K562 (cell line): ENCODE data around the gene PGAP2. TPM values are rescaled to one million over a fixed set of nuclear protein-coding genes. Genes with fewer than 3 reads are reported as not detected.
"Not testable (repeated sequence)": the region's sequence is repeated elsewhere in the genome, so short reads cannot be mapped to it uniquely, and the experiment has no call there.

Source experiments
- ATAC-seq: fragments of 200-7000 bp; cut with Tn5 transposase; 3 replicates; pipeline ENCODE4 v1.9.1; 2020; ENCODE audit warnings: moderate library complexity
- BruUV-seq: library from RNA; stranded (reverse); fragments of 400-500 nt; replicated peaks from 2 replicates; lab custom pipeline; 2021; lab: Mats Ljungman, UMichigan
- CTCF ChIA-PET: fragments of 300-600 bp; formaldehyde crosslinking; extraction: SDS; loops from one replicate; lab custom pipeline; 2021; ENCODE audit warnings: low intra/inter-chr PET ratio; lab: Yijun Ruan, JAX
- POLR2A ChIA-PET: fragments of 300-600, 350-650 bp; sonication (Branson Sonifier 250); formaldehyde crosslinking; extraction: SDS; loops from one replicate; lab custom pipeline; 2021; ENCODE audit warnings: antibody characterized with exemption, inconsistent platforms; lab: Yijun Ruan, JAX
- DNase-seq, 4 experiments: peaks; one replicate each; pipeline versions ENCODE4 v3.0.0 to v3.0.0-alpha.2; 2011 to 2018; ENCODE audit warnings: low spot score in 3 of 4, mixed read lengths in 3 of 4; ENCODE audit errors: extremely low read depth in 1 of 4
- FAIRE-seq: peaks from 2 replicates; lab custom pipeline; 2011; peaks lifted over from hg19 to GRCh38; lab: Jason Lieb, UNC
- H2AFZ ChIP-seq: 2 replicates; pipeline ENCODE4 v1.6.0; 2011; ENCODE audit warnings: low read depth, low read length, control low read depth, inconsistent platforms
- H3K27ac ChIP-seq: fragments of 200-600 bp; 3 replicates; pipeline ENCODE4 v1.8.0; 2011; ENCODE audit warnings: low read depth, mild to moderate bottlenecking, control low read depth, inconsistent platforms, low read length, moderate library complexity, mixed read lengths; ENCODE audit errors: extremely low read depth
- H3K27me3 ChIP-seq, 2 experiments: fragments of 300-600 bp in 1 of 2; 2 replicates in 1 of 2; 3 replicates in 1 of 2; pipeline versions ENCODE4 v1.6.0 to v1.8.0; 2011; ENCODE audit warnings: inconsistent platforms in 2 of 2, low read length in 2 of 2, mild to moderate bottlenecking in 1 of 2, mixed read lengths in 1 of 2, moderate library complexity in 1 of 2; ENCODE audit not compliant: control insufficient read depth in 2 of 2, insufficient read depth in 2 of 2
- H3K36me3 ChIP-seq: fragments of 300-600 bp; 3 replicates; pipeline ENCODE4 v1.8.0; 2011; ENCODE audit warnings: mild to moderate bottlenecking, low read length, inconsistent platforms; ENCODE audit not compliant: control insufficient read depth, insufficient read depth
- H3K4me1 ChIP-seq, 2 experiments: fragments of 200-600 bp in 1 of 2; replicated peaks in 1 of 2; 2 replicates in 1 of 2; 3 replicates in 1 of 2; pipeline versions ENCODE4 v1.5.1 to v1.8.0; 2011; ENCODE audit warnings: inconsistent platforms in 2 of 2, low read length in 2 of 2, mild to moderate bottlenecking in 1 of 2, mixed read lengths in 1 of 2, moderate library complexity in 1 of 2; ENCODE audit not compliant: control insufficient read depth in 2 of 2, insufficient read depth in 2 of 2
- H3K4me2 ChIP-seq: 2 replicates; pipeline ENCODE4 v1.6.1; 2011; ENCODE audit warnings: low read length, control low read depth, inconsistent platforms, mixed read lengths; ENCODE audit not compliant: insufficient read depth
- H3K4me3 ChIP-seq: fragments of 200-600 bp; sonication (generic), shearing (Covaris generic); 2 replicates; pipeline ENCODE4 v1.5.1; 2016; ENCODE audit warnings: control low read depth, inconsistent platforms
- H3K79me2 ChIP-seq: fragments of 200-600 bp; 3 replicates; pipeline ENCODE4 v1.8.0; 2011; ENCODE audit warnings: low read length, inconsistent platforms; ENCODE audit not compliant: control insufficient read depth, insufficient read depth
- H3K9ac ChIP-seq, 2 experiments: 2 replicates each; pipeline versions ENCODE4 v1.6.0 to v1.6.1; 2011; ENCODE audit warnings: low read depth in 2 of 2, low read length in 2 of 2, control low read depth in 1 of 2, inconsistent platforms in 1 of 2, mild to moderate bottlenecking in 1 of 2, mixed read lengths in 1 of 2; ENCODE audit not compliant: insufficient read depth in 1 of 2
- H3K9me1 ChIP-seq: one replicate; pipeline ENCODE4 v1.6.0; 2011; ENCODE audit warnings: inconsistent platforms, mild to moderate bottlenecking, low read length, moderate library complexity; ENCODE audit not compliant: control insufficient read depth, insufficient read depth
- H3K9me3 ChIP-seq: replicated peaks from 2 replicates; pipeline ENCODE4 v1.5.1; 2011; ENCODE audit warnings: low read depth, low read length, inconsistent platforms; ENCODE audit not compliant: control insufficient read depth, insufficient read depth
- H4K20me1 ChIP-seq: replicated peaks from 2 replicates; pipeline ENCODE4 v1.6.1; 2011; ENCODE audit warnings: low read length, inconsistent platforms, mixed read lengths; ENCODE audit not compliant: control insufficient read depth, insufficient read depth
- BCOR ChIP-seq: fragments of 450-650 bp; IDR thresholded peaks from 2 replicates; pipeline ENCODE4 v1.6.1; 2016
- KDM1A ChIP-seq, 2 experiments: fragments of 450-650 bp; IDR thresholded peaks; 2 replicates each; pipeline ENCODE4 v1.6.1; 2016; ENCODE audit warnings: mild to moderate bottlenecking in 2 of 2
- SMARCA5 ChIP-seq: fragments of 450-650 bp; IDR thresholded peaks from 2 replicates; pipeline ENCODE4 v1.6.1; 2016
- ZNF121 ChIP-seq: sonication (generic); formaldehyde crosslinking; conservative IDR thresholded peaks from 2 replicates; pipeline ENCODE4 v1.8.0; 2022; ENCODE audit warnings: missing genetic modification reagents
- WGBS: fragments of 100-300 bp; shearing (Covaris generic); methylation state at CpG from one replicate; pipeline ENCODE4 v1.1.6; 2016; ENCODE audit warnings: low coverage, mixed read lengths; ENCODE audit not compliant: insufficient coverage; ENCODE audit errors: missing lambda C conversion rate; 5-methylcytosine and 5-hydroxymethylcytosine counted together
- in situ Hi-C: fragments of 300-500 bp; cut with MboI; formaldehyde crosslinking; loops from 4 replicates; pipeline ENCODE4 v1.15.0; 2018; ENCODE audit warnings: inconsistent platforms, mixed read lengths
- intact Hi-C: fragments of 100-400 bp; cut with micrococcal nuclease; formaldehyde crosslinking; loops from 2 replicates; pipeline ENCODE4 v1.14.2; 2022
- polyA plus RNA-seq, 8 experiments: library from polyadenylated mRNA; depleted of rRNA in 4 of 8; stranded (reverse) in 5 of 8; unstranded in 3 of 8; fragments of >200 nt; fragmentation: Nextera tagmentation in 2 of 8; fragmentation: Illumina TruSeq in 1 of 8; extraction: Ambion mirVana in 2 of 8; extraction: Trizol in 1 of 8; gene quantifications; 2 replicates each; pipeline versions ENCODE4 v1.2.1 to v1.2.3, GENCODE V29; 2011 to 2014; ENCODE audit warnings: inconsistent platforms in 1 of 8, missing spikeins in 1 of 8
- total RNA-seq, 7 experiments: library from RNA; depleted of rRNA in 6 of 7; stranded (reverse); fragments of >200 nt in 6 of 7; fragmentation: Illumina TruSeq in 2 of 7; extraction: Trizol in 2 of 7; gene quantifications; 2 replicates each; pipeline versions ENCODE4 v1.2.1 to v1.2.3, GENCODE V29; 2011 to 2021; ENCODE audit warnings: low replicate concordance in 1 of 7
- TF ChIP-seq, protein P1 (sequence below): IDR thresholded peaks from 2 replicates; pipeline ENCODE4 v1.6.1; 2016; ENCODE audit warnings: missing genetic modification characterization, missing compliant biosample characterization

The PGAP2 gene
- total and polyA plus RNA-seq, 9 of the 15 experiments (the other 6 are each of a cell fraction or from before 2014, with no cell fraction given) = 17.9 to 47.2 (median 33.7) TPM

DNA sequence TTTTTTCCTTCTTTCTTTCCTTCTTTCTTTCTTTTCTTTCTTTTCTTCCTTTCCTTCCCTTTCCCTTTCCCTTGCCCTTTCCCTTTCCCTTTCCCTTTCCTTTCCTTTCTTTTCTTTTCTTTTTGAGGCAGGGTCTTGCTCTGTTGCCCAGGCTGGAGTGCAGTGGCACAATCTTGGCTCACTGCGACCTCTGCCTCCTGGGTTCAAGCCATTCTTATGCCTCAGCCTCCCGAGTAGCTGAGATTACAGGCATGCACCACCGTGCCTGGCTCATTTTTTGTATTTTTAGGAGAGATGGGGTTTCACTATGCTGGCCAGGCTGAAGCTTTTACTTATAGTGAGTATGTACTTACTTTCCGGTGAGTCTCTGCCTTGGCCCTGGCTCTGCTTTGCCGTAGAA, 6.5 kb downstream of the PGAP2 start:
- BruUV-seq, FAIRE-seq, H3K4me3 ChIP-seq, H3K79me2 ChIP-seq, H3K9ac ChIP-seq, H3K4me2 ChIP-seq, H3K9me1 ChIP-seq, H3K9me3 ChIP-seq, ATAC-seq, H4K20me1 ChIP-seq, CTCF ChIA-PET, H2AFZ ChIP-seq, DNase-seq, H3K27ac ChIP-seq, intact Hi-C loops, H3K27me3 ChIP-seq: not testable (repeated sequence)
- POLR2A ChIA-PET = interaction anchor here (1.5 kb wide), 1 partner anchor 9 kb away, joined by 4 read pairs; no protein-coding TSS in a partner anchor
- WGBS = 50% methylated on average over 4 of the region's 5 CpGs
- TF ChIP-seq KDM1A (IDR thresholded peaks at IDR 0.05) = peak; percentile 34 to 38; a peak in 1 of 4 replicates
- TF ChIP-seq BCOR = peak; percentile 82
- TF ChIP-seq, protein P1, sequence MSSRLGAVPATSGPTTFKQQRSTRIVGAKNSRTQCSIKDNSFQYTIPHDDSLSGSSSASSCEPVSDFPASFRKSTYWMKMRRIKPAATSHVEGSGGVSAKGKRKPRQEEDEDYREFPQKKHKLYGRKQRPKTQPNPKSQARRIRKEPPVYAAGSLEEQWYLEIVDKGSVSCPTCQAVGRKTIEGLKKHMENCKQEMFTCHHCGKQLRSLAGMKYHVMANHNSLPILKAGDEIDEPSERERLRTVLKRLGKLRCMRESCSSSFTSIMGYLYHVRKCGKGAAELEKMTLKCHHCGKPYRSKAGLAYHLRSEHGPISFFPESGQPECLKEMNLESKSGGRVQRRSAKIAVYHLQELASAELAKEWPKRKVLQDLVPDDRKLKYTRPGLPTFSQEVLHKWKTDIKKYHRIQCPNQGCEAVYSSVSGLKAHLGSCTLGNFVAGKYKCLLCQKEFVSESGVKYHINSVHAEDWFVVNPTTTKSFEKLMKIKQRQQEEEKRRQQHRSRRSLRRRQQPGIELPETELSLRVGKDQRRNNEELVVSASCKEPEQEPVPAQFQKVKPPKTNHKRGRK = peak; percentile 96
- peak; percentile 56; the same call in 1 of the 2 replicates for TF ChIP-seq SMARCA5
- TF ChIP-seq ZNF121 (CRISPR knock-in tag) = peak; percentile 97
- H3K36me3 ChIP-seq = peaks cover 19% of the 10 kb centered on the region
- peaks cover 9 to 23% of the 10 kb centered on the region in 2 experiments for H3K4me1 ChIP-seq
- in situ Hi-C loops = loop anchor here (25.0 kb wide), 1 partner anchor 353 kb away; no protein-coding TSS in a partner anchor
